Right cardiac atrium (tissue), 5 donors: ENCODE measurements around the gene ACADVL. TPM values are rescaled to one million over a fixed set of nuclear protein-coding genes. Genes with fewer than 3 reads are reported as not detected.
"Not testable (repeated sequence)": the region's sequence is repeated elsewhere in the genome, so short reads cannot be mapped to it uniquely, and the experiment has no call there.

Experiments
- ATAC-seq, 2 donors: fragments of 200-7000 bp; cut with Tn5 transposase; one replicate each; pipeline versions ENCODE4 v1.8.0 to v1.9.1; 2020; ENCODE audit warnings: moderate library complexity in 2 of 2, mild to moderate bottlenecking in 1 of 2
- DNase-seq, 3 donors: peaks; one replicate each; pipeline ENCODE4 v3.0.0-alpha.2; 2020
- H3K27ac ChIP-seq: one replicate; pipeline ENCODE4 v1.5.1; 2013; ENCODE audit warnings: mild to moderate bottlenecking, low read length, control low read depth, moderate library complexity
- H3K27me3 ChIP-seq: one replicate; pipeline ENCODE4 v1.6.1; 2013; ENCODE audit not compliant: control insufficient read depth, insufficient read depth
- H3K4me1 ChIP-seq: one replicate; pipeline ENCODE4 v1.6.1; 2013; ENCODE audit warnings: low read length; ENCODE audit not compliant: control insufficient read depth, insufficient read depth
- H3K4me3 ChIP-seq: one replicate; pipeline ENCODE4 v1.5.1; 2013; ENCODE audit warnings: low read length, control low read depth
- H3K9me3 ChIP-seq: one replicate; pipeline ENCODE4 v1.6.1; 2013; ENCODE audit warnings: low read length; ENCODE audit not compliant: control insufficient read depth
- whole genome bisulfite sequencing: extraction: QIAGEN DNeasy Blood & Tissue Kit; methylation state at CpG from one replicate; pipeline ENCODE4 v1.1.7; 2013; 5-methylcytosine and 5-hydroxymethylcytosine counted together
- intact Hi-C, 4 donors: fragments of 100-400 bp; cut with DNase I; formaldehyde crosslinking; loops; one replicate each; pipeline versions ENCODE4 v1.11.0 to v1.14.0; 2022 to 2023
- polyA plus RNA-seq: library from polyadenylated mRNA; stranded (reverse); fragments of 200-250 nt; gene quantifications from one replicate; pipeline ENCODE4 v1.2.3, GENCODE V29; 2013
- total RNA-seq, 4 donors: library from RNA; stranded (reverse); fragmentation: NEBNext Ultra II Directional; extraction: Animal tissue kit (Norgen Biotek cat#: 25700); gene quantifications; one replicate each; pipeline ENCODE4 v1.2.1, GENCODE V29; 2021
- donor health status: healthy with polysubstance abuse.
- donor health status: DM: no; HTN: yes; CAD: no.
- donor health status: DM: no; HTN: no; CAD: no.
- donor health status: DM: no; HTN: yes; CAD: no; lungs with severe emphysema.
- donor health status: DM: yes; HTN: yes; CAD: no.

Gene ACADVL
- total and polyA plus RNA-seq, 5 donors, result 896 to 1,154 (median 1,072) TPM

GRCh38 chr17:7243838-7244237 is 24.1 kb downstream of the ACADVL start:
- H3K27ac ChIP-seq, intact Hi-C loops, H3K4me3 ChIP-seq, H3K9me3 ChIP-seq, H3K27me3 ChIP-seq, H3K4me1 ChIP-seq, ATAC-seq: not testable (repeated sequence)
- WGBS, result 78% methylated on average over 10 of the region's 10 CpGs
- DNase-seq, result peak in 1 of 3 donors; percentile 47

- intact Hi-C loops, result no loop called here
- Histone ChIP-seq H3K4me1 (peaks cover 14% of the 10 kb centered on the region), H3K9me3 (no peaks in the 10 kb centered on the region), H3K27ac (no peak overlapping the region), H3K4me3 (no peak overlapping the region), H3K27me3 (no peaks in the 10 kb centered on the region)
- WGBS, result 91% methylated on average over 5 of the region's 5 CpGs
- no peak for ATAC-seq
- DNase-seq, result no peak
Observed at GRCh38 chr17:7246779-7247178, 27.0 kb downstream of the ACADVL start.

GRCh38 chr17:7248796-7249195 is 29.1 kb downstream of the ACADVL start:
- H3K4me1 ChIP-seq, result peaks cover 13% of the 10 kb centered on the region
- H3K9me3 ChIP-seq, result no peaks in the 10 kb centered on the region
- DNase-seq, result peak in 1 of 3 donors; percentile 1
- intact Hi-C loops, result no loop called here
- peak overlapping the region; percentile 53 for H3K27ac ChIP-seq
- WGBS, result 73% methylated on average over 4 of the region's 4 CpGs
- H3K4me3 ChIP-seq, result no peak overlapping the region
- no peak for ATAC-seq
- no peaks in the 10 kb centered on the region for H3K27me3 ChIP-seq

- intact Hi-C loops, result no loop called here
- 67% methylated on average over 6 of the region's 6 CpGs for WGBS
Observed at GRCh38 chr17:7249214-7249613, 29.5 kb downstream of the ACADVL start.

GRCh38 chr17:7249830-7250229 is 30.1 kb downstream of the ACADVL start:
- 84% methylated on average over 7 of the region's 7 CpGs for WGBS
- peak overlapping the region; percentile 97 for H3K4me3 ChIP-seq
- ATAC-seq, result no peak
- intact Hi-C loops, result no loop called here
- H3K27me3 ChIP-seq, result no peaks in the 10 kb centered on the region
- no peaks in the 10 kb centered on the region for H3K9me3 ChIP-seq
- peaks cover 13% of the 10 kb centered on the region for H3K4me1 ChIP-seq
- peak overlapping the region; percentile 91 for H3K27ac ChIP-seq
- no peak for DNase-seq

More at GRCh38 chr17:7249214-7249613, 29.5 kb downstream of the ACADVL start:
- H3K27ac ChIP-seq, result peak overlapping the region; percentile 55
- ATAC-seq (no peak), DNase-seq (no peak)
- H3K4me3 ChIP-seq, result no peak overlapping the region
- peaks cover 13% of the 10 kb centered on the region for H3K4me1 ChIP-seq
- no peaks in the 10 kb centered on the region for H3K27me3 ChIP-seq
- no peaks in the 10 kb centered on the region for H3K9me3 ChIP-seq

- no peak for ATAC-seq
- Histone ChIP-seq H3K4me1 (peaks cover 13% of the 10 kb centered on the region), H3K4me3 (peak overlapping the region; percentile 97), H3K9me3 (no peaks in the 10 kb centered on the region), H3K27ac (peak overlapping the region; percentile 91), H3K27me3 (no peaks in the 10 kb centered on the region)
- intact Hi-C loops, result no loop called here
- DNase-seq, result peak in 1 of 3 donors; percentile 74
- under 1% methylated on average over 55 of the region's 55 CpGs for WGBS
Observed at GRCh38 chr17:7250695-7251627, 31.2 kb downstream of the ACADVL start.

- H3K4me1 ChIP-seq, result peaks cover 13% of the 10 kb centered on the region
- H3K9me3 ChIP-seq, result no peaks in the 10 kb centered on the region
- peak within 1 kb of the TSS; percentile 99 for H3K27ac ChIP-seq
- H3K27me3 ChIP-seq, result no peaks in the 10 kb centered on the region
- WGBS, result 1% methylated on average over 40 of the region's 41 CpGs
- intact Hi-C loops, result no loop called here
- ATAC-seq (peak; percentile 96 to 97), DNase-seq (peak; percentile 97 to 99 (median 99))
- peak within 1 kb of the TSS; percentile 97 for H3K4me3 ChIP-seq
Observed at GRCh38 chr17:7251661-7252175, 32.0 kb downstream of the ACADVL start, which contains the start of gene CTDNEP1. TSS of gene CTDNEP1 (minus strand) at chr17:7251734. CDS start at chr17:7251296, 438 bp downstream.

- no peaks in the 10 kb centered on the region for H3K9me3 ChIP-seq
- WGBS, result under 1% methylated on average over 55 of the region's 55 CpGs
- ATAC-seq, result peak; percentile 82 to 84
- peaks cover 13% of the 10 kb centered on the region for H3K4me1 ChIP-seq
- H3K27ac ChIP-seq, result peak within 1 kb of the TSS; percentile 99
- H3K4me3 ChIP-seq, result peak within 1 kb of the TSS; percentile 97
- peak; percentile 96 to 98 (median 98) for DNase-seq
- intact Hi-C loops, result no loop called here
- H3K27me3 ChIP-seq, result no peaks in the 10 kb centered on the region
Observed at GRCh38 chr17:7252176-7253043, 32.7 kb downstream of the ACADVL start, which contains the start of gene ELP5. TSS of gene ELP5 (plus strand) at chr17:7252215. CDS start at chr17:7252551, 336 bp downstream.

- Histone ChIP-seq H3K9me3 (no peaks in the 10 kb centered on the region), H3K27me3 (no peaks in the 10 kb centered on the region), H3K4me1 (peaks cover 13% of the 10 kb centered on the region), H3K27ac (no peak overlapping the region), H3K4me3 (peak overlapping the region; percentile 65)
- no peak for ATAC-seq
- DNase-seq, result no peak
- WGBS, result 78% methylated on average over 5 of the region's 5 CpGs
- intact Hi-C loops, result no loop called here
Observed at GRCh38 chr17:7253082-7253481, 33.3 kb downstream of the ACADVL start.

- ATAC-seq (no peak), DNase-seq (no peak)
- Histone ChIP-seq H3K9me3 (no peaks in the 10 kb centered on the region), H3K4me3 (no peak overlapping the region), H3K27me3 (no peaks in the 10 kb centered on the region), H3K27ac (no peak overlapping the region), H3K4me1 (peaks cover 6% of the 10 kb centered on the region)
- intact Hi-C loops, result no loop called here
- WGBS, result 95% methylated on average over 4 of the region's 4 CpGs
Observed at GRCh38 chr17:7254511-7254910, 34.8 kb downstream of the ACADVL start.
